ENCODE data around the gene FIS1. TPM values are rescaled to one million over a fixed set of nuclear protein-coding genes. Genes with fewer than 3 reads are reported as not detected.

The FIS1 gene
- total and polyA plus RNA-seq, 10 of the 15 experiments (the other 5 are each of a cell fraction or from before 2014, with no cell fraction given): 83.4 to 149 (median 108) TPM

DNA sequence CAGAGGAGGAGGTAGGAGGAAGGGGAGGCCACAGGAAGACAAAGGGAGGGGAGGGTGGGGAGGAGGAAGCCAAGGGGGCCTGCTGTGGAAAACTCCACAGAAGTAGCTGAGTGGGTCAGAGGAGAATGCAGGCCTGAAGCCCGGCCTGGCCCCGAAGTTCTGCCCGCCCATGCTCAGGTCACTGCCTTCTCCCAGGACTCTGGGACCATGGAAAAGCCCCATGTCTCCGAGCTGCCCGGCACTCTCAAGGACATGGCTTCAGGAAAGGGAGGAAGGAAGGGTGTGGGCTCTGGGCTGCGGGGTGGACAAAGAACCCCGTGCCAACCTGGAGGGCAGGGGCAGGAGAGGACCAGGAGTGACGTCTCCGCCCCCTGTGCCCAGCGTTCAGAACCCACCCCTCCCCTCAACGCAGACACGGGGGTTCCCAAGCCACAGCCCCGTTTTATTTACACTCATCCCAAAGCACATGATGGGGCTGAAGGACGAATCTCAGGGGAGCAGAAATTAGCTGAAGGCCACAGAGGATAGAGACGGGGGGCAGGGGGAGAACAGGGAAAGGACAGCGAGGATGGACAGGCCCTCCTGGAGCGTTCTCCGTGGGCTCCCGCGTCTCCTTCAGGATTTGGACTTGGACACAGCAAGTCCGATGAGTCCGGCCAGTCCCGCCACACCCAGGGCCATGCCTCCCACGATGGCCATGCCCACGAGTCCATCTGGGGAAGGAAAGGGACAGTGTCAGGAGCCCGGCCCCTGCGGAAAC lies 5.5 kb downstream of the FIS1 start (continued):
- TF ChIP-seq, protein P1, sequence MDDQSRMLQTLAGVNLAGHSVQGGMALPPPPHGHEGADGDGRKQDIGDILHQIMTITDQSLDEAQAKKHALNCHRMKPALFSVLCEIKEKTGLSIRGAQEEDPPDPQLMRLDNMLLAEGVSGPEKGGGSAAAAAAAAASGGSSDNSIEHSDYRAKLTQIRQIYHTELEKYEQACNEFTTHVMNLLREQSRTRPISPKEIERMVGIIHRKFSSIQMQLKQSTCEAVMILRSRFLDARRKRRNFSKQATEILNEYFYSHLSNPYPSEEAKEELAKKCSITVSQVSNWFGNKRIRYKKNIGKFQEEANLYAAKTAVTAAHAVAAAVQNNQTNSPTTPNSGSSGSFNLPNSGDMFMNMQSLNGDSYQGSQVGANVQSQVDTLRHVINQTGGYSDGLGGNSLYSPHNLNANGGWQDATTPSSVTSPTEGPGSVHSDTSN (IDR thresholded peaks at IDR 0.05; ENCODE audit: insufficient replicate concordance, low read depth, low read length): no peak
- TF ChIP-seq, protein P2, sequence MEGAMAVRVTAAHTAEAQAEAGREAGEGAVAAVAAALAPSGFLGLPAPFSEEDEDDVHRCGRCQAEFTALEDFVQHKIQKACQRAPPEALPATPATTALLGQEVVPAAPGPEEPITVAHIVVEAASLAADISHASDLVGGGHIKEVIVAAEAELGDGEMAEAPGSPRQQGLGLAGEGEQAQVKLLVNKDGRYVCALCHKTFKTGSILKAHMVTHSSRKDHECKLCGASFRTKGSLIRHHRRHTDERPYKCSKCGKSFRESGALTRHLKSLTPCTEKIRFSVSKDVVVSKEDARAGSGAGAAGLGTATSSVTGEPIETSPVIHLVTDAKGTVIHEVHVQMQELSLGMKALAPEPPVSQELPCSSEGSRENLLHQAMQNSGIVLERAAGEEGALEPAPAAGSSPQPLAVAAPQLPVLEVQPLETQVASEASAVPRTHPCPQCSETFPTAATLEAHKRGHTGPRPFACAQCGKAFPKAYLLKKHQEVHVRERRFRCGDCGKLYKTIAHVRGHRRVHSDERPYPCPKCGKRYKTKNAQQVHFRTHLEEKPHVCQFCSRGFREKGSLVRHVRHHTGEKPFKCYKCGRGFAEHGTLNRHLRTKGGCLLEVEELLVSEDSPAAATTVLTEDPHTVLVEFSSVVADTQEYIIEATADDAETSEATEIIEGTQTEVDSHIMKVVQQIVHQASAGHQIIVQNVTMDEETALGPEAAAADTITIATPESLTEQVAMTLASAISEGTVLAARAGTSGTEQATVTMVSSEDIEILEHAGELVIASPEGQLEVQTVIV (IDR thresholded peaks at IDR 0.05; ENCODE audit: borderline replicate concordance, partially characterized antibody): no peak
- TF ChIP-seq KDM1A (IDR thresholded peaks at IDR 0.05; ENCODE audit: borderline replicate concordance) (no peak), FOXK2 (IDR thresholded peaks at IDR 0.05) (no peak), POLR2A (IDR thresholded peaks at IDR 0.05; ENCODE audit: low read depth, low read length) (no peak), CHD4 (IDR thresholded peaks at IDR 0.05) (no peak)
- TF ChIP-seq, protein P3, sequence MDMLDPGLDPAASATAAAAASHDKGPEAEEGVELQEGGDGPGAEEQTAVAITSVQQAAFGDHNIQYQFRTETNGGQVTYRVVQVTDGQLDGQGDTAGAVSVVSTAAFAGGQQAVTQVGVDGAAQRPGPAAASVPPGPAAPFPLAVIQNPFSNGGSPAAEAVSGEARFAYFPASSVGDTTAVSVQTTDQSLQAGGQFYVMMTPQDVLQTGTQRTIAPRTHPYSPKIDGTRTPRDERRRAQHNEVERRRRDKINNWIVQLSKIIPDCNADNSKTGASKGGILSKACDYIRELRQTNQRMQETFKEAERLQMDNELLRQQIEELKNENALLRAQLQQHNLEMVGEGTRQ (IDR thresholded peaks at IDR 0.05; ENCODE audit: borderline replicate concordance, low read depth, low read length): no peak
- TF ChIP-seq, protein P4, sequence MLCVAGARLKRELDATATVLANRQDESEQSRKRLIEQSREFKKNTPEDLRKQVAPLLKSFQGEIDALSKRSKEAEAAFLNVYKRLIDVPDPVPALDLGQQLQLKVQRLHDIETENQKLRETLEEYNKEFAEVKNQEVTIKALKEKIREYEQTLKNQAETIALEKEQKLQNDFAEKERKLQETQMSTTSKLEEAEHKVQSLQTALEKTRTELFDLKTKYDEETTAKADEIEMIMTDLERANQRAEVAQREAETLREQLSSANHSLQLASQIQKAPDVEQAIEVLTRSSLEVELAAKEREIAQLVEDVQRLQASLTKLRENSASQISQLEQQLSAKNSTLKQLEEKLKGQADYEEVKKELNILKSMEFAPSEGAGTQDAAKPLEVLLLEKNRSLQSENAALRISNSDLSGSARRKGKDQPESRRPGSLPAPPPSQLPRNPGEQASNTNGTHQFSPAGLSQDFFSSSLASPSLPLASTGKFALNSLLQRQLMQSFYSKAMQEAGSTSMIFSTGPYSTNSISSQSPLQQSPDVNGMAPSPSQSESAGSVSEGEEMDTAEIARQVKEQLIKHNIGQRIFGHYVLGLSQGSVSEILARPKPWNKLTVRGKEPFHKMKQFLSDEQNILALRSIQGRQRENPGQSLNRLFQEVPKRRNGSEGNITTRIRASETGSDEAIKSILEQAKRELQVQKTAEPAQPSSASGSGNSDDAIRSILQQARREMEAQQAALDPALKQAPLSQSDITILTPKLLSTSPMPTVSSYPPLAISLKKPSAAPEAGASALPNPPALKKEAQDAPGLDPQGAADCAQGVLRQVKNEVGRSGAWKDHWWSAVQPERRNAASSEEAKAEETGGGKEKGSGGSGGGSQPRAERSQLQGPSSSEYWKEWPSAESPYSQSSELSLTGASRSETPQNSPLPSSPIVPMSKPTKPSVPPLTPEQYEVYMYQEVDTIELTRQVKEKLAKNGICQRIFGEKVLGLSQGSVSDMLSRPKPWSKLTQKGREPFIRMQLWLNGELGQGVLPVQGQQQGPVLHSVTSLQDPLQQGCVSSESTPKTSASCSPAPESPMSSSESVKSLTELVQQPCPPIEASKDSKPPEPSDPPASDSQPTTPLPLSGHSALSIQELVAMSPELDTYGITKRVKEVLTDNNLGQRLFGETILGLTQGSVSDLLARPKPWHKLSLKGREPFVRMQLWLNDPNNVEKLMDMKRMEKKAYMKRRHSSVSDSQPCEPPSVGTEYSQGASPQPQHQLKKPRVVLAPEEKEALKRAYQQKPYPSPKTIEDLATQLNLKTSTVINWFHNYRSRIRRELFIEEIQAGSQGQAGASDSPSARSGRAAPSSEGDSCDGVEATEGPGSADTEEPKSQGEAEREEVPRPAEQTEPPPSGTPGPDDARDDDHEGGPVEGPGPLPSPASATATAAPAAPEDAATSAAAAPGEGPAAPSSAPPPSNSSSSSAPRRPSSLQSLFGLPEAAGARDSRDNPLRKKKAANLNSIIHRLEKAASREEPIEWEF (IDR thresholded peaks at IDR 0.05; ENCODE audit: insufficient replicate concordance, low read depth, low read length): no peak
- TF ChIP-seq, protein P5, sequence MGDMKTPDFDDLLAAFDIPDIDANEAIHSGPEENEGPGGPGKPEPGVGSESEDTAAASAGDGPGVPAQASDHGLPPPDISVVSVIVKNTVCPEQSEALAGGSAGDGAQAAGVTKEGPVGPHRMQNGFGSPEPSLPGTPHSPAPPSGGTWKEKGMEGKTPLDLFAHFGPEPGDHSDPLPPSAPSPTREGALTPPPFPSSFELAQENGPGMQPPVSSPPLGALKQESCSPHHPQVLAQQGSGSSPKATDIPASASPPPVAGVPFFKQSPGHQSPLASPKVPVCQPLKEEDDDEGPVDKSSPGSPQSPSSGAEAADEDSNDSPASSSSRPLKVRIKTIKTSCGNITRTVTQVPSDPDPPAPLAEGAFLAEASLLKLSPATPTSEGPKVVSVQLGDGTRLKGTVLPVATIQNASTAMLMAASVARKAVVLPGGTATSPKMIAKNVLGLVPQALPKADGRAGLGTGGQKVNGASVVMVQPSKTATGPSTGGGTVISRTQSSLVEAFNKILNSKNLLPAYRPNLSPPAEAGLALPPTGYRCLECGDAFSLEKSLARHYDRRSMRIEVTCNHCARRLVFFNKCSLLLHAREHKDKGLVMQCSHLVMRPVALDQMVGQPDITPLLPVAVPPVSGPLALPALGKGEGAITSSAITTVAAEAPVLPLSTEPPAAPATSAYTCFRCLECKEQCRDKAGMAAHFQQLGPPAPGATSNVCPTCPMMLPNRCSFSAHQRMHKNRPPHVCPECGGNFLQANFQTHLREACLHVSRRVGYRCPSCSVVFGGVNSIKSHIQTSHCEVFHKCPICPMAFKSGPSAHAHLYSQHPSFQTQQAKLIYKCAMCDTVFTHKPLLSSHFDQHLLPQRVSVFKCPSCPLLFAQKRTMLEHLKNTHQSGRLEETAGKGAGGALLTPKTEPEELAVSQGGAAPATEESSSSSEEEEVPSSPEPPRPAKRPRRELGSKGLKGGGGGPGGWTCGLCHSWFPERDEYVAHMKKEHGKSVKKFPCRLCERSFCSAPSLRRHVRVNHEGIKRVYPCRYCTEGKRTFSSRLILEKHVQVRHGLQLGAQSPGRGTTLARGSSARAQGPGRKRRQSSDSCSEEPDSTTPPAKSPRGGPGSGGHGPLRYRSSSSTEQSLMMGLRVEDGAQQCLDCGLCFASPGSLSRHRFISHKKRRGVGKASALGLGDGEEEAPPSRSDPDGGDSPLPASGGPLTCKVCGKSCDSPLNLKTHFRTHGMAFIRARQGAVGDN (IDR thresholded peaks at IDR 0.05): no peak
